ENCODE data around the gene LY86. TPM values are rescaled to one million over a fixed set of nuclear protein-coding genes. Genes with fewer than 3 reads are reported as not detected.

LY86 gene
- total and polyA plus RNA-seq, 9 of the 15 experiments (the other 6 are each of a cell fraction or from before 2014, with no cell fraction given): 0.08 to 0.20 TPM; not detected in 7

DNA sequence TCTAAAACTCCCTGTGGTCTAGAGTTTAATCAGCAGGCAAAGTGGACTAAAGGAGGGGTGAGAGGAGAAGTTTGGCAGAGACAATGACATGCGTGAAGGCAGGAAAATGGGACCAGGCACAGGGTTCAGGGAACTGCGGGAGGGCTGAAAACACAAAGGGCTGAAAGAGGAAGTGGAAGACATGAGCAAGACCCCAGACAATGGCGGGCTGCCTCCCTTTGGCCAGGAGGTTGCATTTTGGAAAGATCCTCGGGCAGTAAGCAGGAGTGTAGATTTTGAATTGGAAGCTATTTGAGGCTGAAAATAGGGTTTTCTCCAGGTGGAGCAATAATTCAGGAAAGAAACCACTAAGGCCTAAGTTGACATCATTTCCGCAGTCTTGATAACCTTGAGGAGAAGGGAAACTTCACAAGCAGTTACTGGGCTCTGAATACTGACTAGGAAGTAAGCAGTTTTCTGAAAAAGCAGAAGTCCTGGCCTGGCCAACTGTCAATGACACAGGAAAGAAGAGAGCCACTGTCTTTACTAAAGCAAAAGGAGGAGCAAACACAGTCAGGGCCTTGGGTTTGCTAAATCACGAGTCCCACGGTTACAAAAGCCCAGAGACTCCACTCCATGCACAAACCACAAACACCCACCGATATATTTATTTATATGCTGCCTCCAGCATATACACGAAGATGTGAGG is 3.4 kb downstream of the LY86 start (continued):
- TF ChIP-seq POLR2AphosphoS5 (IDR thresholded peaks at IDR 0.05; ENCODE audit: control insufficient read depth, insufficient read depth, low read depth, low read length) (no peak), POLR2A (conservative IDR thresholded peaks at IDR 0.05) (no peak), ZNF224 (CRISPR knock-in tag; IDR thresholded peaks at IDR 0.05) (no peak), ARID2 (IDR thresholded peaks at IDR 0.05) (no peak), POLR2H (tag; IDR thresholded peaks at IDR 0.05; ENCODE audit: low read depth) (no peak), ZNF583 (CRISPR knock-in tag; IDR thresholded peaks at IDR 0.05) (0 out of 2 replicates have a peak, but pooled peaks have one; percentile 71), ARHGAP35 (IDR thresholded peaks at IDR 0.05; ENCODE audit: partially characterized antibody) (no peak), SOX6 (IDR thresholded peaks at IDR 0.05) (peak; percentile 55; the same call in 1 of the 2 replicates), DDX20 (tag; IDR thresholded peaks at IDR 0.05; ENCODE audit: low read depth) (no peak), NELFE (IDR thresholded peaks at IDR 0.05; ENCODE audit: insufficient read depth, insufficient read length) (no peak), FOS (IDR thresholded peaks at IDR 0.05; ENCODE audit: extremely low read depth, insufficient read length) (no peak), POLR2B (IDR thresholded peaks at IDR 0.05; ENCODE audit: low read depth, partially characterized antibody) (no peak), TFAM (CRISPR knock-in tag; conservative IDR thresholded peaks at IDR 0.05) (no peak), CHD2 (IDR thresholded peaks at IDR 0.05; ENCODE audit: low read depth, low read length) (no peak), FOXM1 (IDR thresholded peaks at IDR 0.05; ENCODE audit: low read depth) (no peak), FOXM1 (CRISPR knock-in tag; IDR thresholded peaks at IDR 0.05; ENCODE audit: low read depth) (no peak), ZNF133 (CRISPR knock-in tag; IDR thresholded peaks at IDR 0.05) (no peak), THRAP3 (IDR thresholded peaks at IDR 0.05; ENCODE audit: borderline replicate concordance) (no peak), ZNF707 (CRISPR knock-in tag; conservative IDR thresholded peaks at IDR 0.05) (no peak), IRF2 (CRISPR knock-in tag; IDR thresholded peaks at IDR 0.05) (no peak), BHLHE40 (IDR thresholded peaks at IDR 0.05; ENCODE audit: low read length) (no peak), SRSF1 (IDR thresholded peaks at IDR 0.05; ENCODE audit: low read depth, low read length) (no peak)
- TF ChIP-seq, protein P1, sequence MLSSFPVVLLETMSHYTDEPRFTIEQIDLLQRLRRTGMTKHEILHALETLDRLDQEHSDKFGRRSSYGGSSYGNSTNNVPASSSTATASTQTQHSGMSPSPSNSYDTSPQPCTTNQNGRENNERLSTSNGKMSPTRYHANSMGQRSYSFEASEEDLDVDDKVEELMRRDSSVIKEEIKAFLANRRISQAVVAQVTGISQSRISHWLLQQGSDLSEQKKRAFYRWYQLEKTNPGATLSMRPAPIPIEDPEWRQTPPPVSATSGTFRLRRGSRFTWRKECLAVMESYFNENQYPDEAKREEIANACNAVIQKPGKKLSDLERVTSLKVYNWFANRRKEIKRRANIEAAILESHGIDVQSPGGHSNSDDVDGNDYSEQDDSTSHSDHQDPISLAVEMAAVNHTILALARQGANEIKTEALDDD (IDR thresholded peaks at IDR 0.05): peak; percentile 65
- TF ChIP-seq, protein P2, sequence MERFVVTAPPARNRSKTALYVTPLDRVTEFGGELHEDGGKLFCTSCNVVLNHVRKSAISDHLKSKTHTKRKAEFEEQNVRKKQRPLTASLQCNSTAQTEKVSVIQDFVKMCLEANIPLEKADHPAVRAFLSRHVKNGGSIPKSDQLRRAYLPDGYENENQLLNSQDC (CRISPR knock-in tag; IDR thresholded peaks at IDR 0.05): no peak
- TF ChIP-seq, protein P3, sequence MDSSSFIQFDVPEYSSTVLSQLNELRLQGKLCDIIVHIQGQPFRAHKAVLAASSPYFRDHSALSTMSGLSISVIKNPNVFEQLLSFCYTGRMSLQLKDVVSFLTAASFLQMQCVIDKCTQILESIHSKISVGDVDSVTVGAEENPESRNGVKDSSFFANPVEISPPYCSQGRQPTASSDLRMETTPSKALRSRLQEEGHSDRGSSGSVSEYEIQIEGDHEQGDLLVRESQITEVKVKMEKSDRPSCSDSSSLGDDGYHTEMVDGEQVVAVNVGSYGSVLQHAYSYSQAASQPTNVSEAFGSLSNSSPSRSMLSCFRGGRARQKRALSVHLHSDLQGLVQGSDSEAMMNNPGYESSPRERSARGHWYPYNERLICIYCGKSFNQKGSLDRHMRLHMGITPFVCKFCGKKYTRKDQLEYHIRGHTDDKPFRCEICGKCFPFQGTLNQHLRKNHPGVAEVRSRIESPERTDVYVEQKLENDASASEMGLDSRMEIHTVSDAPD (CRISPR knock-in tag; IDR thresholded peaks at IDR 0.05): no peak
- TF ChIP-seq, protein P4, sequence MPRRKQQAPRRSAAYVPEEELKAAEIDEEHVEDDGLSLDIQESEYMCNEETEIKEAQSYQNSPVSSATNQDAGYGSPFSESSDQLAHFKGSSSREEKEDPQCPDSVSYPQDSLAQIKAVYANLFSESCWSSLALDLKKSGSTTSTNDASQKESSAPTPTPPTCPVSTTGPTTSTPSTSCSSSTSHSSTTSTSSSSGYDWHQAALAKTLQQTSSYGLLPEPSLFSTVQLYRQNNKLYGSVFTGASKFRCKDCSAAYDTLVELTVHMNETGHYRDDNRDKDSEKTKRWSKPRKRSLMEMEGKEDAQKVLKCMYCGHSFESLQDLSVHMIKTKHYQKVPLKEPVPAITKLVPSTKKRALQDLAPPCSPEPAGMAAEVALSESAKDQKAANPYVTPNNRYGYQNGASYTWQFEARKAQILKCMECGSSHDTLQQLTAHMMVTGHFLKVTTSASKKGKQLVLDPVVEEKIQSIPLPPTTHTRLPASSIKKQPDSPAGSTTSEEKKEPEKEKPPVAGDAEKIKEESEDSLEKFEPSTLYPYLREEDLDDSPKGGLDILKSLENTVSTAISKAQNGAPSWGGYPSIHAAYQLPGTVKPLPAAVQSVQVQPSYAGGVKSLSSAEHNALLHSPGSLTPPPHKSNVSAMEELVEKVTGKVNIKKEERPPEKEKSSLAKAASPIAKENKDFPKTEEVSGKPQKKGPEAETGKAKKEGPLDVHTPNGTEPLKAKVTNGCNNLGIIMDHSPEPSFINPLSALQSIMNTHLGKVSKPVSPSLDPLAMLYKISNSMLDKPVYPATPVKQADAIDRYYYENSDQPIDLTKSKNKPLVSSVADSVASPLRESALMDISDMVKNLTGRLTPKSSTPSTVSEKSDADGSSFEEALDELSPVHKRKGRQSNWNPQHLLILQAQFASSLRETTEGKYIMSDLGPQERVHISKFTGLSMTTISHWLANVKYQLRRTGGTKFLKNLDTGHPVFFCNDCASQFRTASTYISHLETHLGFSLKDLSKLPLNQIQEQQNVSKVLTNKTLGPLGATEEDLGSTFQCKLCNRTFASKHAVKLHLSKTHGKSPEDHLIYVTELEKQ (CRISPR knock-in tag; IDR thresholded peaks at IDR 0.05): 0 out of 2 replicates have a peak, but pooled peaks have one; percentile 62
